H1 (cell line): ENCODE data around the gene DDX1. TPM values are rescaled to one million over a fixed set of nuclear protein-coding genes. Genes with fewer than 3 reads are reported as not detected.

ENCODE experiments used
- CTCF ChIA-PET: fragments of 300-600 bp; sonication (Branson Sonifier 250); formaldehyde crosslinking; loops from one replicate; lab custom pipeline; 2021; ENCODE audit not compliant: partially characterized antibody; lab: Charles Lee
- POLR2A ChIA-PET: fragments of 300-600 bp; sonication (Branson Sonifier 250); formaldehyde crosslinking; loops from one replicate; lab custom pipeline; 2021; ENCODE audit warnings: inconsistent platforms; ENCODE audit not compliant: partially characterized antibody; lab: Charles Lee
- DNase-seq, 2 experiments: peaks; one replicate each; pipeline versions ENCODE4 v3.0.0 to v3.0.0-alpha.2; 2010 to 2022; ENCODE audit warnings: low spot score in 2 of 2, low read depth in 1 of 2, mixed read lengths in 1 of 2
- FAIRE-seq: peaks from 2 replicates; lab custom pipeline; 2011; peaks lifted over from hg19 to GRCh38; lab: Jason Lieb, UNC
- H2AFZ ChIP-seq: 2 replicates; pipeline ENCODE4 v1.8.1; 2012; ENCODE audit warnings: low read length, inconsistent platforms
- H2AK5ac ChIP-seq: 2 replicates; pipeline ENCODE4 v1.6.1; 2013; ENCODE audit warnings: low read depth, low read length
- H2BK120ac ChIP-seq: replicated peaks from 2 replicates; pipeline ENCODE3; 2013; ENCODE audit warnings: low read depth, low read length, inconsistent platforms
- H2BK12ac ChIP-seq: 2 replicates; pipeline ENCODE4 v1.6.1; 2013; ENCODE audit warnings: low read depth, low read length
- H2BK15ac ChIP-seq: 2 replicates; pipeline ENCODE4 v1.6.1; 2013; ENCODE audit warnings: low read length
- H2BK20ac ChIP-seq: 2 replicates; pipeline ENCODE4 v1.6.1; 2013; ENCODE audit warnings: low read length
- H2BK5ac ChIP-seq: 2 replicates; pipeline ENCODE4 v1.6.1; 2013; ENCODE audit warnings: low read depth, low read length
- H3K14ac ChIP-seq: 2 replicates; pipeline ENCODE4 v1.6.1; 2013; ENCODE audit warnings: inconsistent platforms; ENCODE audit not compliant: insufficient read length
- H3K18ac ChIP-seq: 2 replicates; pipeline ENCODE4 v1.6.1; 2013; ENCODE audit warnings: low read length; ENCODE audit errors: extremely low read depth
- H3K23ac ChIP-seq: 2 replicates; pipeline ENCODE4 v1.6.1; 2013; ENCODE audit warnings: inconsistent platforms; ENCODE audit not compliant: insufficient read length
- H3K23me2 ChIP-seq: 2 replicates; pipeline ENCODE4 v1.6.1; 2013; ENCODE audit warnings: low read depth, low read length
- H3K27ac ChIP-seq: 2 replicates; pipeline ENCODE4 v1.6.1; 2011; ENCODE audit warnings: low read depth, low read length, inconsistent platforms
- H3K27me3 ChIP-seq, 4 experiments: replicated peaks in 1 of 4; 1 replicate in 1 of 4; 2 replicates in 3 of 4; pipeline versions ENCODE4 v1.6.1 to v1.8.1; 2011 to 2013; ENCODE audit warnings: low read length in 3 of 4, mild to moderate bottlenecking in 3 of 4, inconsistent platforms in 2 of 4, mixed read lengths in 2 of 4, moderate library complexity in 1 of 4; ENCODE audit not compliant: control insufficient read depth in 3 of 4, insufficient read depth in 3 of 4; ENCODE audit errors: extremely low read depth in 1 of 4
- H3K36me3 ChIP-seq, 4 experiments: 2 replicates each; pipeline versions ENCODE4 v1.6.1 to v1.8.1; 2011 to 2013; ENCODE audit warnings: mild to moderate bottlenecking in 4 of 4, low read length in 3 of 4, moderate library complexity in 2 of 4, control low read depth in 1 of 4, inconsistent platforms in 1 of 4; ENCODE audit not compliant: insufficient read depth in 4 of 4, control insufficient read depth in 2 of 4
- H3K4ac ChIP-seq: replicated peaks from 2 replicates; pipeline ENCODE3; 2013; ENCODE audit warnings: low read length, low read depth, mixed read lengths, inconsistent platforms; ENCODE audit not compliant: insufficient read length
- H3K4me1 ChIP-seq, 4 experiments: replicated peaks in 1 of 4; 1 replicate in 1 of 4; 2 replicates in 3 of 4; pipeline versions ENCODE4 v1.6.1 to v1.8.1; 2011 to 2013; ENCODE audit warnings: low read length in 3 of 4, inconsistent platforms in 2 of 4, mixed read lengths in 1 of 4; ENCODE audit not compliant: insufficient read depth in 4 of 4, control insufficient read depth in 3 of 4
- H3K4me2 ChIP-seq, 2 experiments: 2 replicates each; pipeline versions ENCODE4 v1.6.1 to v1.8.1; 2011 to 2013; ENCODE audit warnings: low read depth in 2 of 2, low read length in 2 of 2, control low read depth in 1 of 2, inconsistent platforms in 1 of 2, mild to moderate bottlenecking in 1 of 2; ENCODE audit not compliant: insufficient read depth in 1 of 2
- H3K4me3 ChIP-seq, 4 experiments: fragments of 200-600, 300-600 bp in 1 of 4; sonication (generic), shearing (Covaris generic), sonication (Bioruptor Twin) in 1 of 4; 2 replicates each; pipeline versions ENCODE4 v1.5.1 to v1.8.1; 2011 to 2016; ENCODE audit warnings: low read length in 4 of 4, low read depth in 3 of 4, control low read depth in 2 of 4, inconsistent platforms in 2 of 4, mild to moderate bottlenecking in 2 of 4, mixed read lengths in 1 of 4, moderate library complexity in 1 of 4; ENCODE audit not compliant: insufficient read depth in 2 of 4; ENCODE audit errors: extremely low read depth in 1 of 4
- H3K56ac ChIP-seq: replicated peaks from 2 replicates; pipeline ENCODE3; 2013; ENCODE audit warnings: low read depth, mild to moderate bottlenecking, mixed read lengths, low read length, inconsistent platforms; ENCODE audit not compliant: insufficient read length
- H3K79me1 ChIP-seq: 2 replicates; pipeline ENCODE4 v1.6.1; 2013; ENCODE audit warnings: low read depth, low read length, control low read depth
- H3K79me2 ChIP-seq, 2 experiments: 2 replicates each; pipeline versions ENCODE4 v1.6.1 to v1.8.1; 2012 to 2013; ENCODE audit warnings: low read length in 2 of 2, mild to moderate bottlenecking in 2 of 2, inconsistent platforms in 1 of 2; ENCODE audit not compliant: insufficient read depth in 2 of 2, control insufficient read depth in 1 of 2
- H3K9ac ChIP-seq, 4 experiments: replicated peaks in 1 of 4; 1 replicate in 1 of 4; 2 replicates in 3 of 4; pipeline versions ENCODE4 v1.6.1 to v1.8.1; 2011 to 2013; ENCODE audit warnings: low read depth in 3 of 4, low read length in 3 of 4, control low read depth in 2 of 4, mild to moderate bottlenecking in 2 of 4, moderate library complexity in 2 of 4, inconsistent platforms in 1 of 4; ENCODE audit errors: extremely low read depth in 1 of 4
- H3K9me3 ChIP-seq, 2 experiments: 2 replicates each; pipeline versions ENCODE4 v1.6.1 to v1.8.1; 2012 to 2013; ENCODE audit warnings: mild to moderate bottlenecking in 2 of 2, moderate library complexity in 2 of 2, control low read depth in 1 of 2, inconsistent platforms in 1 of 2, low read depth in 1 of 2, low read length in 1 of 2, mixed read lengths in 1 of 2; ENCODE audit not compliant: insufficient read depth in 2 of 2
- H4K20me1 ChIP-seq, 2 experiments: replicated peaks in 1 of 2; 2 replicates each; pipeline versions ENCODE3 to v1.8.1; 2011 to 2013; ENCODE audit warnings: inconsistent platforms in 2 of 2, low read length in 2 of 2, mild to moderate bottlenecking in 1 of 2; ENCODE audit not compliant: insufficient read depth in 2 of 2, control insufficient read depth in 1 of 2
- H4K5ac ChIP-seq: 2 replicates; pipeline ENCODE4 v1.6.1; 2013; ENCODE audit warnings: low read length, low read depth, mixed read lengths, inconsistent platforms; ENCODE audit not compliant: insufficient read length
- H4K8ac ChIP-seq: 2 replicates; pipeline ENCODE4 v1.8.0; 2013; ENCODE audit warnings: mild to moderate bottlenecking, moderate library complexity, low read length, inconsistent platforms; ENCODE audit not compliant: insufficient read depth; ENCODE audit errors: extremely low read depth
- H4K91ac ChIP-seq: replicated peaks from 2 replicates; pipeline ENCODE3; 2013; ENCODE audit warnings: low read length, mixed read lengths, inconsistent platforms; ENCODE audit not compliant: insufficient read length
- BCL11A ChIP-seq, 2 experiments: IDR thresholded peaks; one replicate each; pipeline ENCODE4 v1.6.1; 2011; ENCODE audit warnings: low read depth in 2 of 2, low read length in 2 of 2, mild to moderate bottlenecking in 2 of 2
- CTCF ChIP-seq, 3 experiments: IDR thresholded peaks; 1 replicate in 2 of 3; 2 replicates in 1 of 3; pipeline versions ENCODE4 v1.5.1 to v1.6.1; 2011; ENCODE audit warnings: low read length in 3 of 3, mild to moderate bottlenecking in 3 of 3, inconsistent platforms in 2 of 3, low read depth in 1 of 3, moderate library complexity in 1 of 3; ENCODE audit not compliant: insufficient read depth in 1 of 3; ENCODE audit errors: control extremely low read depth in 1 of 3
- EP300 ChIP-seq, 2 experiments: IDR thresholded peaks; 1 replicate in 1 of 2; 2 replicates in 1 of 2; pipeline ENCODE4 v1.6.1; 2011 to 2012; ENCODE audit warnings: low read depth in 2 of 2, low read length in 2 of 2, mild to moderate bottlenecking in 2 of 2, borderline replicate concordance in 1 of 2, inconsistent platforms in 1 of 2, moderate library complexity in 1 of 2
- EZH2 ChIP-seq: fragments of 200-600 bp; sonication (generic); IDR thresholded peaks from 2 replicates; pipeline ENCODE4 v1.7.1; 2012; ENCODE audit warnings: low read depth, mild to moderate bottlenecking, moderate library complexity, low read length, inconsistent platforms; ENCODE audit not compliant: severe bottlenecking
- MAX ChIP-seq: IDR thresholded peaks from 2 replicates; pipeline ENCODE4 v1.6.1; 2012; ENCODE audit warnings: inconsistent platforms
- RBBP5 ChIP-seq: IDR thresholded peaks from 2 replicates; pipeline ENCODE4 v1.7.1; 2012; ENCODE audit warnings: low read depth, mild to moderate bottlenecking, inconsistent platforms, low read length, moderate library complexity, borderline replicate concordance
- SP1 ChIP-seq: IDR thresholded peaks from 2 replicates; pipeline ENCODE4 v1.6.1; 2011; ENCODE audit warnings: low read depth, low read length
- WGBS, 2 experiments: shearing (Covaris generic) in 1 of 2; methylation state at CpG; one replicate each; pipeline versions ENCODE4 v1.1.6 to v1.1.7; 2013 to 2015; ENCODE audit warnings: low lambda C conversion rate in 2 of 2, mixed read lengths in 2 of 2, inconsistent platforms in 1 of 2, low coverage in 1 of 2, missing lambda C conversion rate in 1 of 2; ENCODE audit not compliant: insufficient replicate concordance in 2 of 2, insufficient coverage in 1 of 2, insufficient read length in 1 of 2; ENCODE audit errors: extremely low coverage in 1 of 2, missing lambda C conversion rate in 1 of 2; 5-methylcytosine and 5-hydroxymethylcytosine counted together
- polyA plus RNA-seq, 7 experiments: library from polyadenylated mRNA; depleted of rRNA in 3 of 7; stranded (reverse) in 5 of 7; unstranded in 2 of 7; fragments of >200 nt in 5 of 7; fragments of 200-250 nt in 2 of 7; gene quantifications; 1 replicate in 5 of 7; 2 replicates in 1 of 7; 4 replicates in 1 of 7; pipeline versions ENCODE4 v1.2.1 to v1.2.3, GENCODE V29; 2011 to 2013; ENCODE audit warnings: missing spikeins in 2 of 7, mixed read lengths in 2 of 7
- total RNA-seq: library from RNA; stranded (reverse); fragmentation: NEBNext Ultra II Directional; extraction: Animal tissue kit (Norgen Biotek cat#: 25700); gene quantifications from 2 replicates; pipeline ENCODE4 v1.2.1, GENCODE V29; 2021

Gene DDX1
- total and polyA plus RNA-seq, 2 of the 8 experiments (the other 6 are each of a cell fraction or from before 2014, with no cell fraction given): 51.1 to 161 TPM

- Histone ChIP-seq H3K4ac (no peak overlapping the region), H3K79me2 (no peaks in the 10 kb centered on the region), H3K56ac (no peak overlapping the region), H3K9me3 (no peaks in the 10 kb centered on the region; a peak in 1 of 4 replicates), H2BK15ac (no peak overlapping the region), H3K27ac (no peak overlapping the region), H3K9ac (no peak overlapping the region), H2BK20ac (no peak overlapping the region), H3K4me2 (no peak overlapping the region), H3K23ac (no peak overlapping the region), H4K5ac (no peak overlapping the region), H4K20me1 (no peaks in the 10 kb centered on the region), H3K27me3 (no peaks in the 10 kb centered on the region), H3K36me3 (peaks cover 24 to 89% (median 76%) of the 10 kb centered on the region in 4 experiments), H3K4me3 (no peak overlapping the region), H2AK5ac (no peak overlapping the region), H3K79me1 (no peaks in the 10 kb centered on the region), H4K91ac (no peak overlapping the region), H3K4me1 (no peaks in the 10 kb centered on the region), H3K18ac (no peak overlapping the region), H2AFZ (no peak overlapping the region), H2BK12ac (no peak overlapping the region), H2BK5ac (no peak overlapping the region), H4K8ac (no peak overlapping the region), H3K23me2 (no peaks in the 10 kb centered on the region), H2BK120ac (no peak overlapping the region), H3K14ac (no peak overlapping the region)
- CTCF ChIA-PET: no interaction called here
- FAIRE-seq: no peak
- no peak for DNase-seq
- WGBS, 2 experiments: 94% methylated on average over 8 of the region's 8 CpGs; no CpG with 5 or more reads in 1 of the 2 experiments
- POLR2A ChIA-PET: interaction anchor here (0.6 kb wide), 1 partner anchor 14 kb away, joined by 3 read pairs; no protein-coding TSS in a partner anchor
- TF ChIP-seq SP1 (no peak), BCL11A (IDR thresholded peaks at IDR 0.05; ENCODE audit: low read depth in 2 of 2, low read length in 2 of 2) (no peak), CTCF (IDR thresholded peaks at IDR 0.05; ENCODE audit: control extremely low read depth in 1 of 3, insufficient read depth in 1 of 3, low read depth in 1 of 3, low read length in 3 of 3) (no peak), EZH2 (no peak), MAX (no peak), RBBP5 (no peak), EP300 (IDR thresholded peaks at IDR 0.05; ENCODE audit: borderline replicate concordance in 1 of 2, low read depth in 2 of 2, low read length in 2 of 2) (no peak)
Observed at GRCh38 chr2:15606481-15607441, 15.1 kb downstream of the DDX1 start.
